ENCODE results near the gene KRTAP10-3.
"Not testable (repeated sequence)": the region's sequence is repeated elsewhere in the genome, so short reads cannot be mapped to it uniquely, and the experiment has no call there.

The KRTAP10-3 gene

DNA sequence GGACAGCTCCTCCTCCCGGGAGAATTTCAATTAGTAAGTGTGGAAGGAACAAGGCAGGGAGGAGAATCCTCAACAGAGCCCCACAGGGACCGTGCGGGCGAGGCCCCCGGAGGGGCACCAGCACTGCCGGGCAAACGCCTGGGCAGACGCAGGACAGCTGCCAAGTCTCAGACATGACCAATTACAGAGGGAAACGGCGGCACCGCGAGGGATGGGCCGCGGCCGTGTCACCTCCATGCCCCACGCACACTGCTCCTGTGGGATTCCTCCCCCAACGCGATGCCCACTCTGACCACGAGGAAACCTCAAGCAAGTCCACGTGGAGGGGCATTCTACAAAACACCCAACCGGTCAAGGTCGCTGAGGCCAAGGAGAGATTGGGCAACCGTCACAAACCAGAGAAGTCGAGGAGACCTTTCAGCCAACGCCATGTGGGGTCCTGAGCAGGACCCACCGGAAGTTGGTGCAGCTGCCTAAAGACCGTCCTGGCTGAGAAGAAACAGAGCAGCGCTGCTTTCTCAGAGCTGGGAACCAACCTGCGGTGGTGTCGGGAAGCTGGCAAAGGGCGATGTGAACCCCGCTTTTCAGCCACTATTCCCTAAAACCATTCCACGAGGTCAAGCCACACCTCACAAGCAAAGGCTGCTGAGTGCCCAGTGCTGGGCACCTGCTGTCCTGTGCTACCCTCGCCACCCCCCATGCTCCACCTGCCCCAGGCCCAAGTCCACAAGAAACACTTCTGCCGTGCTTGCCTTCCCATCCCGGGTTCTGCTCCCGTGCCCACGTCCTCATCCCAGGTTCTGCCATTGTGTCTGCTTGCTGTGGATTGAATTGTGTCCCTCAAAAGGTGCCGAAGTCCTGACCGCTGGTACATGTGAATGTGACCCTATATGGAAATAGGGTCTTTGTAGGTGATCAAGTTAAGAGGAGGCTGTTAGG is 13.5 kb upstream of the KRTAP10-3 start:
- no peak for DNase-seq (ENCODE audit: low read depth in 4 of 4, low spot score in 1 of 4)

DNA sequence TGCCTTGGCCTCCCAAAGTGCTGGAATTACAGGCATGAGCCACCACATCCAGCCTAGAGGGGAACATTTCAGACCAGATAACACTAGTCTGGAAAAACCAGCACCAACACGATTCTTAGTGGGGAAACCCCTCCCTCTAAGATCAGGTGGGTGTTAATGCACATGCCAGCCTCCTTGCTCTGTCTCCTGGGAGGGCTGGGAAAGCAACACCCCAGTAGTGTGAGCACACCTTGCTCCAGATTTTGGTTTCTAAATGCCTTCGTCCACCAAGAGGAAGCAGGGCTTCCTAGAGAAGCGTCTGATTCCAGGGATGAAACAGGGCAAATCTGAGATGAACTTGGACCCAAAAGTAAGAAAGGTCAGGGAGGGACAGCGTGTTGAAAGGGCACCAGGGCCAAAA is 12.7 kb upstream of the KRTAP10-3 start:
- DNase-seq (ENCODE audit: low read depth in 4 of 4, low spot score in 1 of 4) = no peak

DNA sequence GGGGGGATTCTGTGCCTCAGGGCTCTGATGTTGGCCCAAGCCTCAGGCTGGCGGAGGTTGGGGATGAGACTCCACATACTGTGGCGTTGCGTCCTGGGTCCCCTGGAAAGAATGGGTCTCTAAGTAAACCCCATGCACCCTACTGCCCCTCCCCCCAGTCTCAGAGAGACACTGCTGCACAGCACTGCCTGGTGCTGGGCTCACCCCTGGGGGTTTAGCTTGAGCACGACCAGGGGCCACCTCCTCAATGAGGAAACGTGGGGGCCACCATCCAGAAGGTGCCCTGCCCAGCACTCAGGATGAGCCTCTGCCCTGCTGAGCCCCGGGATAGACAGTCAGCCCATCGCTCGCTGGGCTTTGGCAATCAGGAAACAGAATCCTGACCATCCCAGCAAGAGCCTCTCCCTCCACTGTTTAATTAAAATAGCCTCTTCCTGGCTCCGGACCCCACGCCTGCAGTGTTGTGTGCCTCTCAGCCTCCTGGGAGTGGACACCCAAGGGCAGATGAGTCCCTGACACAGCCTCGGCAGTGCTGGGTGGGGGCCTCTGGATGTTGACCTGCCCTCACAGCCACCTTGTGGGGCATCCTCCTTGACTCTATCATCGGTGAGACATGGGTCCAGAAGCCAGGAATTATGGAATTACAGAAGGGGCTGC is 11.4 kb upstream of the KRTAP10-3 start:
- no peak for DNase-seq (ENCODE audit: low read depth in 4 of 4, low spot score in 1 of 4)

DNA sequence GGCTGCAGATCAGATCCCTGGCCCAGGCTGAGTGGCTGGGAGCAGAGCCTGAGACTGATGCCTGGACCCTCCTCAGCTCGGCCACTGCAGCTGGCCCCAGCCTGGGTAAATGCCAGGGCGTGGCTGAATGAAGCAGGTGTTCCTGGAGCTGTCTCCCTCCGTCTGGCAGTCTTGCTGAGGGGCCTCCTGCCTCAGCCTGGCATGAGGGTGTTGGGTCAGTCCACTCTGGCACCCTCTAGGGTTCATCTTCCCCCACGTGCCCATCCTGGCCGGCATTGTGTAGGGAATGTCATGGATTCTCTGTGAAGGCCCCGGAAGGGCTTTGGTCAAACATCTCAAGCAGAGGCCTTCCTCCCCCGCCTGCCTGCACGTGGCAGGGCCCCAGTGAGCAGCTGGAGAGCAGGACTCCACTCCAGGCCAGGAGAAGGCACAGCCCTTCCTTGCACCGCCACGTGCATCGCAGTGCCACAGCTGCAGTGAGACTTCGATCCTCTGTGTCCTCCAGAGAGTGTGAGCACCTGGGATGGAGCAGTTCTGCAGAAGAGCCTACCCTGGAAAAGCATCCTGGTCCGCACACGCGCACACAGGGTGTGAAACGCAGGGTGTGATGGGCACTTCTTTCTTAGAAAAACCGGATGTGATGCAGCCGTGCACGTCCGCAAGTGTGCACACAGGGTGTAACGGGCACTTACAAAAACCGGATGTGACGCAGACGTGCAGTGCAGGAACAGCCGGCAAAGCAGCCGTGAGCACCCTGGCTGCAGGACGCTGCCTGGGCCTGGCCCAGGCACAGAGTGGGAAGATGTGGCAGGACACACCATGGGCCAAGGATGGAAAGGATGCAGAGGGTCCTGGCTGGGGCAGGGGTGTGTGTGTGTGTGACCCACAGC is 10.3 kb upstream of the KRTAP10-3 start:
- no peak for DNase-seq (ENCODE audit: low read depth in 4 of 4, low spot score in 1 of 4)

GRCh38 chr21:44568261-44568660 is 9.7 kb upstream of the KRTAP10-3 start:
- no peak for DNase-seq (ENCODE audit: low read depth in 4 of 4, low spot score in 1 of 4)

DNA sequence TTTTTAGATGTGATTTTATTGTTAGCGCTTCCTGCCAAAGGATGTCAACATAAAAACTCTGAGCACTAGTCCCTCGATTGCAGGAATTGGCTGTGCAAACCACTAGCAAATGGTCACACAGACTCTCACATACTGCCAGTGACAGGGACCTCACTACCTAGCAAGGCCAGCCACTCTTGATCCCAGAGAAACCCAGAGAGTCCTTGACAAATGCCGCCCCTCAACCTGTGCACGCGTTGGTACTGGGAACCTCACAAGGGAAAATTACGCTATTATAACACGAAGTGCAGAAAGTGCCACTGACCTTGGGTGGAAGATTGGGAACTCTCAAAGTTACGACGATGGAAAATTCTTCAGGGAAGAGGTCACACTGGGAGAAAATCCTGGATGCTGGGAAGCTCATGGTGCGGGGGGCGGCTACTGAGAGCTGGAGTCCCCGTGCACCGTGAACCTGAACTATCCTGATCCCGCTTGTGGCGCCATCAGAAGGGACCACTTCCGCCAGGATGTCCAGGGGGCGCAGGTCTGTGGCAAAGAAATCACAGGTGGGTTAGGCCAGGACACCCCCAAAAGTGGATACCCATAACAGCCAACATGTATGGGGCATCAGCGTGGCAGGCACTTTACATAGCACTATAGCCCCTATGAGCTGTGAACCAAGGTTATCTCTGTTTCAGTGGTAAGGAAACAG is 9.0 kb upstream of the KRTAP10-3 start:
- no peak for DNase-seq (ENCODE audit: low read depth in 4 of 4, low spot score in 1 of 4)

DNA sequence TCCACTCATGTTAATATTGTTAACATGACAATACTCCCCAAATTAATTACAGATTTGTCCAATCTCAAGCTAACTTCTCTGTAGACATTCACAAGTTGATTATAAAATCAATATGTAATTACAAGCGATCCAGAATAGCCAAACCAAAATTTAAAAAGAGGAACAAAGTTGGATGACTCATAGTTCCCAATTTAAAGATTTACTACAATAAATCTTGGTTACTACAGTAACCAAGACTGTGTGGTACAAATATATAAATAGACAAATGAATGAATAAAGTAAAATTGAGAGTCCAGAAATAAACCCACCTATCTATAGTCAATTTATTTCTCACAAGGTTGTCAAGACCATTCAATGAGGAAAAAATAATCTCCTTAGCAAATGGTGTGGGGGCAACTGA is 7.8 kb upstream of the KRTAP10-3 start:
- DNase-seq (ENCODE audit: low read depth in 4 of 4, low spot score in 1 of 4) = no peak

DNA sequence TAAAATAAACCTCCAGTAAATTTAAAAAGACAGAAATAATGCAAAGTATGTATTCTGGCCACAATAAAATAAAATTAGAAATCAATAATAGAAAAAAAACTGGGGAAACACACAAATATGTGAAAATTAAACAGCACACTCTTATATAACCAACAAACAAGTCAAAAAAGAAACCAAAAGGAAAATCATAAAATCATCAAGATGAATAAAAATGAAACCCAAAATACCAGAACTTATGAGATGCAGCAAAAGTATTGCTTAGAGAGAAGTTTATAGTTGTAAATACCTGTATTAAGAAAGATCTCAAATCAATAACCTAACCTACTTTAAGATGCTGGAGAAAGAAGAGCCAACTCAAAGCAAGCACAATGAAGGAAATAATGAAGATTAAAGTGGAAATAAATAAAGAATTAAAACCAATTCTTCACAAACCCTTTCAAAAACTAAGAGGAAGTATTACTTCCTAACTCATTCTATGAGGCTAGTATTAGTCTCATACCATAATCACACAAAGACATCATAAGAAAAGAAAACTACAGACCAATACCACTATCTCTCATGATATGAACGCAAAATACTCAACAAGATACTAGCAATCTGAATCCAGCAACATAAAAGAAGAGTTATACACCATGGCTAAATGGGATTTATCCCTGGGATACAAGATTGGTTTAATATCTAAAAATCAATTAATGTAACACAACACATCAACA is 6.4 kb upstream of the KRTAP10-3 start:
- DNase-seq (ENCODE audit: low read depth in 4 of 4, low spot score in 1 of 4) = no peak

DNA sequence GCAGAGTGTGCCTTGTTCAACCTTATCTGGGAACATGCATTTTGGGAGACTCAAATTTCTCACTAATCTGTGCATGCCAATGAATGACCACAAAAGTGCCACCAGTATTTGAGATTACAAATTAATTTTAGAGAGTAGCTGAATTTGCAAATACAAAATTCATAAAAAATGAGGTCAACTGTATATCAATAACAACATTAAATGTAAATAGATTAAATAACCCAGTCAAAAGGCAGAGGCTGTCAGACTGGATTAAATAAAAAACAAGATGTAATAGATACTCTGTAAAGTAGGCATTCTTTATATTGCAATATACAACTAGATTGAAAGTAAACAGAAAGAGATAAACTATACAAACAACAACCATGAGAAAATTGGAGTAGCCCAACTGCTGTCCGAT is 5.5 kb upstream of the KRTAP10-3 start:
- DNase-seq (ENCODE audit: low read depth in 4 of 4, low spot score in 1 of 4) = no peak

DNA sequence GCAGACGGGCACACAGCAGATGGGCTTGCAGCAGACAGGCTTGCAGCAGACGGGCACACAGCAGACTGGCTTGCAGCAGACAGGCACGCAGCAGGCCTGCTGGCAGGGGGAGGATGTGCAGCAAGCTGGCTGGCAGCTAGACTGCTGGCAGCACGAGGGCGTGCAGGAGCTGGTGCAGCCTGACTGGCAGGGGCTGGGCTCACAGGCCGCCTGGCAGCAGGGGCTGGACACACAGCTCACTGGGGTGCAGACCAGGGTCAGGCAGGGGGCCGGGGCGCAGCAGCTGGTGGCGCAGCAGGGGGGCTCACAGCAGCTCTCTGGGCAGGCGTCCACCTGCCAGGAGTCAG is 293 bp downstream of the KRTAP10-3 start:
- not testable (repeated sequence) for DNase-seq (ENCODE audit: low read depth in 4 of 4, low spot score in 1 of 4)

GRCh38 chr21:44557491-44558328 is 885 bp downstream of the KRTAP10-3 start:
- no peak for DNase-seq (ENCODE audit: low read depth in 4 of 4, low spot score in 1 of 4)

- DNase-seq (ENCODE audit: low read depth in 4 of 4, low spot score in 1 of 4) = no peak
Measured at GRCh38 chr21:44556879-44557278, 1.7 kb downstream of the KRTAP10-3 start.

GRCh38 chr21:44555200-44555875 is 3.3 kb downstream of the KRTAP10-3 start:
- DNase-seq (ENCODE audit: low read depth in 4 of 4, low spot score in 1 of 4) = no peak

- DNase-seq (ENCODE audit: low read depth in 4 of 4, low spot score in 1 of 4) = no peak
Measured at GRCh38 chr21:44552681-44553080, 5.9 kb downstream of the KRTAP10-3 start.

- no peak for DNase-seq (ENCODE audit: low read depth in 4 of 4, low spot score in 1 of 4)
Measured at GRCh38 chr21:44552136-44552535, 6.5 kb downstream of the KRTAP10-3 start.

DNA sequence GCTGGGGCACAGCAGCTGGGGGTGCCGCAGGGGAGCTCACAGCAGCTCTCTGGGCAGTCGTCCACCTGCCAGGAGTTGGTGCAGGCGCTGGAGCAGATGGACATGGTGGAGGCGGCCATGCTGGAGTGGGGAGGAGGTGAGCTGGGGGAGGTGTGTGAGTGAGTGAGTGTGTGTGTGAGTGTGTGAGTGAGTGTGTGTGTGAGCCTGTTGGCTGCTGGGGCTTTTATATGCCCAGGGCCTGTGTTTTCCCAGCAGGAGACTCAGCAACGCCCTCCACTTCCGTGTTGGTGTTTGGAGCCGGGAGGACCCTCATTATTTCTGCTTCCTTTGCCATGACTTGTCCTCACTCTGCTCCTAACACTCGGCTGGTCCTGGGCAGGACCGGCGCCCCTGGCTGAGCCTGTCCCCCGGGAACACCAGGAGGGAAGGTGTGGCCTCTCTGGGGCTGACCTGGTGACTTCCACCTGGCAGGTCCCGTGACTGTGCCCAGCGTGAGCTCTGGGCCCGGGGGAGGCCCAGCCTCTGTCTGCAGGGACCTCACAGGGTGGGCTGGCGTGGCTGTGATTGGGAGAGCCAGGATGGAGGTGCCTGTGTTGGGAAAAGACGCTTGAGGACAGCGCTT is 7.1 kb downstream of the KRTAP10-3 start, which contains the start of gene KRTAP10-2:
KRTAP10-2 (minus strand) TSS at position 166 of the 622 bp plus-strand sequence; CDS start at position 119, 47 bp downstream.
- DNase-seq (ENCODE audit: low read depth in 4 of 4, low spot score in 1 of 4) = no peak

GRCh38 chr21:44550807-44551206 is 7.8 kb downstream of the KRTAP10-3 start:
- no peak for DNase-seq (ENCODE audit: low read depth in 4 of 4, low spot score in 1 of 4)

DNA sequence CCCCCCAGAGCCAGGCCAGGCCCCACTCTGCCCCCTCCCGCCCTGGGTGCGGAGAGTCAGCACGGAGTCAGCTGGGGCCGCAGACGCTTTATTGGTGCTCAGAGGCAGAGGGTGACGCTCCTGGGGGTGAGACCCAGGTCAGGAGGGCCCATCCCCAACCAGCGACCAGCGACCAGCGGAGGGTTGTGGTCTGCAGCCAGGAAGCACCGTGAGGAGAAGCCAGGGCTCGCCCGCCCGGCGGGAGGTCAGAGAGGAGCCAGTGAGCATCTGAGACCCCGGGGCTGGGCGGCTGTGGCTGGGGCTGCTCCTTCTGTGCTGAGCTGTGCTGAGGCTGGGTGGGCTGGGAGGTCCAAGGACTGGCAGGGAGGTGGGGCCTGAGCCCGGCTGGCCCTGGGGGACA is 8.3 kb downstream of the KRTAP10-3 start:
- DNase-seq (ENCODE audit: low read depth in 4 of 4, low spot score in 1 of 4) = not testable (repeated sequence)
